Kidney epithelial cell (primary cell): ENCODE results near the gene IFIT3. TPM values are rescaled to one million over a fixed set of nuclear protein-coding genes. Genes with fewer than 3 reads are reported as not detected.

Experiments used
- DNase-seq: peaks from one replicate; pipeline ENCODE4 v3.0.0-alpha.2; 2010; ENCODE audit warnings: low read depth
- H3K27me3 ChIP-seq: 2 replicates; pipeline ENCODE4 v1.6.0; 2011; ENCODE audit warnings: low read length; ENCODE audit not compliant: control insufficient read depth, insufficient read depth
- H3K36me3 ChIP-seq: 2 replicates; pipeline ENCODE4 v1.5.1; 2011; ENCODE audit warnings: low read length; ENCODE audit not compliant: control insufficient read depth, insufficient read depth
- H3K4me3 ChIP-seq: 2 replicates; pipeline ENCODE4 v1.5.1; 2011; ENCODE audit warnings: low read depth, mild to moderate bottlenecking, control low read depth, low read length
- total RNA-seq: library from RNA; depleted of rRNA; stranded (reverse); fragments of >200 nt; gene quantifications from 2 replicates; pipeline ENCODE4 v1.2.3, GENCODE V29; 2015
- TF ChIP-seq, protein P1 (sequence below): IDR thresholded peaks from 2 replicates; pipeline ENCODE4 v1.5.1; 2011; ENCODE audit warnings: mild to moderate bottlenecking, moderate library complexity, low read length, control low read depth, inconsistent platforms; ENCODE audit not compliant: insufficient read depth, poor library complexity, severe bottlenecking

The IFIT3 gene
- total RNA-seq, 1 donor from 2014 or later: 14.8 TPM

DNA sequence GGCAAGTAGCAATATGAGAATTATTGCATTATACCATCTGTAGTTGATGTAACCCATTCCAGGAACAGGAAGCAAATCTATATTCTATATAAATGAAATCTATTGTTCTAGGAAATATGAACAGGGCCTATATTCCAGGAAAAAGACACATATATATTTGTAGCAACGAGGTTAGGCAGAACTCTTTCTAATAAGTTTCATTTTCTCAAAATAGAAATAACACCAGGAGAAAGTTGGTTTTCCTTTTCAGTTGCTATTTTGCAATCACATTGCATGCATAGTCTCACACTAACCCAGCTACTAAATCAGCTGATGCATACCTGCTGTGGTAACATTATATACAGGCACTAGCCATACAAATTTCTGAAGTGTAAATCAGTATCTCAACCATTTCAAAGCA is 32.2 kb upstream of the IFIT3 start:
- Histone ChIP-seq H3K27me3 (no peaks in the 10 kb centered on the region), H3K36me3 (no peaks in the 10 kb centered on the region), H3K4me3 (no peak overlapping the region)
- DNase-seq: no peak
- TF ChIP-seq, protein P1, sequence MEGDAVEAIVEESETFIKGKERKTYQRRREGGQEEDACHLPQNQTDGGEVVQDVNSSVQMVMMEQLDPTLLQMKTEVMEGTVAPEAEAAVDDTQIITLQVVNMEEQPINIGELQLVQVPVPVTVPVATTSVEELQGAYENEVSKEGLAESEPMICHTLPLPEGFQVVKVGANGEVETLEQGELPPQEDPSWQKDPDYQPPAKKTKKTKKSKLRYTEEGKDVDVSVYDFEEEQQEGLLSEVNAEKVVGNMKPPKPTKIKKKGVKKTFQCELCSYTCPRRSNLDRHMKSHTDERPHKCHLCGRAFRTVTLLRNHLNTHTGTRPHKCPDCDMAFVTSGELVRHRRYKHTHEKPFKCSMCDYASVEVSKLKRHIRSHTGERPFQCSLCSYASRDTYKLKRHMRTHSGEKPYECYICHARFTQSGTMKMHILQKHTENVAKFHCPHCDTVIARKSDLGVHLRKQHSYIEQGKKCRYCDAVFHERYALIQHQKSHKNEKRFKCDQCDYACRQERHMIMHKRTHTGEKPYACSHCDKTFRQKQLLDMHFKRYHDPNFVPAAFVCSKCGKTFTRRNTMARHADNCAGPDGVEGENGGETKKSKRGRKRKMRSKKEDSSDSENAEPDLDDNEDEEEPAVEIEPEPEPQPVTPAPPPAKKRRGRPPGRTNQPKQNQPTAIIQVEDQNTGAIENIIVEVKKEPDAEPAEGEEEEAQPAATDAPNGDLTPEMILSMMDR: no peak

DNA sequence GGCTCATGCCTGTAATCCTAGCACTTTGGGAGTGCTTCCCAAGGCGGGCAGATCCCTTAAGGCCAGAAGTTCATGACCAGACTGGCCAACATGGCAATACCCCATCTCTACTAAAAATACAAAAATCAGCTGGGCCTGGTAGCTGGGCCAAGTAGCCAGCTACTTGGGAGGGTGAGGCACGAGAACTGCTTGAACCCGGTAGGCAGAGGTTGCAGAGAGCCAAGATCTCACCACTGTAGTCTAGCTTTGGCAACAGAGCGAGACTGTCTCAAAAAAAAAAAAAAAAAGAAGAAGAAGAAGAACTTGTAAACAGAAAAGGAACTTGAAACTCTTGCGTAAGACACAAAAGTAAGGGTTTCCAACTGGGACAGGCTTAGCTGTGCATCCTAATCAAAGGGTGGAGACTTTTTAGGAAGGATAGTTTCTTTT is 31.6 kb upstream of the IFIT3 start:
- DNase-seq: no peak

DNA sequence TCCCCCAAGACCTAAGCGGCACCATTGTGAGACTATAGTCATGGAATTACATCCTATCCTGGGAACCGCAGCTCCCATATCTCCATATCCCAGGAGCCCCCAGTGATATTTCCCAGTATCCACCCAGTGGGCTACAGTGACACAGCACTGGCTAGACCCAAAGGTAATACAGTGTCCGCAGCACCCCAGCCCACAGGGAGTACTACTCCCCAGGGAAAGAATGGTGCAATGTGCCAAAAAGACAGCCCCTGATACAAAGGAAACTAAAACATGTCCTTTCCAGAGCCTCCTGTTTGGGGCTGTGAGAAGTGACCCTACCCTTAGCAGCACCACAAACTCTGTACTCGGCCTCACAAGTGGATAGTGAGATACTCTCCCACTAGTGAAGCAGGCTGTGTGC is 30.4 kb upstream of the IFIT3 start:
- TF ChIP-seq, protein P1: no peak
- H3K36me3 ChIP-seq: no peaks in the 10 kb centered on the region
- H3K4me3 ChIP-seq: no peak overlapping the region
- H3K27me3 ChIP-seq: no peaks in the 10 kb centered on the region
- no peak for DNase-seq

More for the DNA sequence above, 31.6 kb upstream of the IFIT3 start:
- Histone ChIP-seq H3K4me3 (no peak overlapping the region), H3K36me3 (no peaks in the 10 kb centered on the region), H3K27me3 (no peaks in the 10 kb centered on the region)
- TF ChIP-seq, protein P1: no peak

DNA sequence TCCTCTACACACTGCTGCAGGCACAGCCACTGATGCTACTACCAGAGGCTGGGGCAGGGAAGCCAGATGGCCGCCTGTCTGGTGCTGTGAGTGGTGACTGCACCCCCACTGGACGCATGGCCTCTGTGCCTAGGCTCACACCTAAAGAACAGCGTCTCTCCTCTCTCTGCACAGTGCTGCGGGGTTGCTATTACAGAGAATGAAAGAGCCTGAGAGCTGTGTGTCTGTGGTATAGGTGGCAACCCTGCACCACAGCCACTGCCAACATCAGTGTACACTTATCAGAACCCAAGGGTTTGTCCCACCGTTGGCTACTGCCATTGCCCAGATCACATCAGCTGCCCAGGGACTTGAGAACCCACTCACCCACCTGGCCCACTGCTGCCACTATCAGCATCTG is 30.0 kb upstream of the IFIT3 start:
- H3K27me3 ChIP-seq: no peaks in the 10 kb centered on the region
- no peaks in the 10 kb centered on the region for H3K36me3 ChIP-seq
- DNase-seq: no peak
- TF ChIP-seq, protein P1: no peak
- H3K4me3 ChIP-seq: no peak overlapping the region

DNA sequence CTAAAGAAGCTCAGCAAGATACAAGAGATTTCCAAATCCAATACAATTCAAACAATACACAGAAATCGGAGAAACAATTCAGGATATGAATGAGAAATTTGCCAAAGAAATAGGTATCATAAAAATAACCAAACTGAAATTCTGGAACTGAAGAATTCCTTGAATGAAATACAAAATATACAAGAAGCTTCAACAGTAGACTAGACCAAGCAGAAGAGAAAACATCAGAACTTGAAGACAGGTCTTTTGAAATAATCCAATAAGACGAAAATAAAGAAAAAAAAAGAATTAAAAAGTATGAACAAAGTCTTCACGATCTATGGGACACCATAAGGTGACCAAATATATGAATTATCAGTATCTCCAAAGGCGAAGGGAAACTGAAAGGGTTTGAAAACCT is 28.8 kb upstream of the IFIT3 start:
- DNase-seq: no peak
- Histone ChIP-seq H3K36me3 (no peaks in the 10 kb centered on the region), H3K27me3 (no peaks in the 10 kb centered on the region), H3K4me3 (no peak overlapping the region)
- TF ChIP-seq, protein P1: no peak

DNA sequence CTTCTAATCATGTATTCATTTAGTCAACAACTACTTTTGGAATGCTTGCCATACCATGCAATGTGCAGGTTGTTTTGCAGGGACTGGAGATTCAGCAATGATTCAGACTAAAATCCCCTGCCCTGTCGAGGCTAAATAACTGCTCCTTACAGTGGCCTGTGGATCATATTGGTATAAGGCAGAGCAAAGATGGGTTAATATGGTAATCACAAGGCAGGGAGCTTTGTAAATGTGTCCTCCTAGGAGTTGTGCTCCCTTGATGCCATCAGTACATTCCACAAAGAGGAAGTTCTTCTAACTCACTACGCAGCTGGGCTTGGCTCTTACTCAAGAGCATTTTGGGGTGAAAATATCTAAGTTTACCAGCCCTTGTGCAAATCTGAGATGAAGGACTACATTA is 26.6 kb upstream of the IFIT3 start:
- Histone ChIP-seq H3K36me3 (no peaks in the 10 kb centered on the region), H3K27me3 (no peaks in the 10 kb centered on the region), H3K4me3 (no peak overlapping the region)
- TF ChIP-seq, protein P1: no peak
- DNase-seq: no peak
